IPS-NIHi11 (cell line): ENCODE results near the gene THAP2.
"Not testable (repeated sequence)": the region's sequence is repeated elsewhere in the genome, so short reads cannot be mapped to it uniquely, and the experiment has no call there.

Experiments used
- DNase-seq: peaks from one replicate; pipeline ENCODE4 v3.0.0; 2012; ENCODE audit warnings: mixed read lengths, low spot score

The THAP2 gene

GRCh38 chr12:71662849-71663560 is 1.1 kb upstream of the THAP2 start:
- peak; percentile 35 for DNase-seq

- DNase-seq: no peak
Observed at GRCh38 chr12:71664411-71665089, 449 bp downstream of the THAP2 start.

- no peak for DNase-seq
Observed at GRCh38 chr12:71665090-71665463, 976 bp downstream of the THAP2 start.

- no peak for DNase-seq
Observed at GRCh38 chr12:71666259-71666658, 2.2 kb downstream of the THAP2 start.

- DNase-seq: no peak
Observed at GRCh38 chr12:71671311-71671710, 7.2 kb downstream of the THAP2 start.

GRCh38 chr12:71671816-71672215 is 7.7 kb downstream of the THAP2 start:
- no peak for DNase-seq

GRCh38 chr12:71682466-71682865 is 18.4 kb downstream of the THAP2 start:
- no peak for DNase-seq

- DNase-seq: no peak
Observed at GRCh38 chr12:71683633-71684032, 19.5 kb downstream of the THAP2 start.

- DNase-seq: no peak
Observed at GRCh38 chr12:71684081-71684480, 20.0 kb downstream of the THAP2 start.

- DNase-seq: no peak
Observed at GRCh38 chr12:71685312-71685906, 21.3 kb downstream of the THAP2 start.

GRCh38 chr12:71685914-71686657 is 22.0 kb downstream of the THAP2 start, which contains the start of gene TMEM19:
TSS of gene TMEM19 (plus strand) at chr12:71686082. CDS start at chr12:71686681, 599 bp downstream.
- DNase-seq: peak; percentile 91

- DNase-seq: no peak
Observed at GRCh38 chr12:71686658-71687025, 22.5 kb downstream of the THAP2 start.

- DNase-seq: not testable (repeated sequence)
Observed at GRCh38 chr12:71687172-71687571, 23.1 kb downstream of the THAP2 start.

- DNase-seq: no peak
Observed at GRCh38 chr12:71688961-71689570, 25.0 kb downstream of the THAP2 start.

GRCh38 chr12:71691504-71692129 is 27.5 kb downstream of the THAP2 start:
- DNase-seq: no peak

- no peak for DNase-seq
Observed at GRCh38 chr12:71693126-71693525, 29.0 kb downstream of the THAP2 start.

- not testable (repeated sequence) for DNase-seq
Observed at GRCh38 chr12:71693651-71694050, 29.6 kb downstream of the THAP2 start.

GRCh38 chr12:71694099-71694820 is 30.2 kb downstream of the THAP2 start:
- DNase-seq: no peak

GRCh38 chr12:71695782-71696181 is 31.7 kb downstream of the THAP2 start:
- no peak for DNase-seq

- DNase-seq: not testable (repeated sequence)
Observed at GRCh38 chr12:71702181-71702580, 38.1 kb downstream of the THAP2 start.

GRCh38 chr12:71702590-71702989 is 38.5 kb downstream of the THAP2 start:
- DNase-seq: no peak
